ENCODE results near the gene BMF.
A peak's percentile ranks its signal among the peaks of the same experiment; 100 is the strongest.

The BMF gene

DNA sequence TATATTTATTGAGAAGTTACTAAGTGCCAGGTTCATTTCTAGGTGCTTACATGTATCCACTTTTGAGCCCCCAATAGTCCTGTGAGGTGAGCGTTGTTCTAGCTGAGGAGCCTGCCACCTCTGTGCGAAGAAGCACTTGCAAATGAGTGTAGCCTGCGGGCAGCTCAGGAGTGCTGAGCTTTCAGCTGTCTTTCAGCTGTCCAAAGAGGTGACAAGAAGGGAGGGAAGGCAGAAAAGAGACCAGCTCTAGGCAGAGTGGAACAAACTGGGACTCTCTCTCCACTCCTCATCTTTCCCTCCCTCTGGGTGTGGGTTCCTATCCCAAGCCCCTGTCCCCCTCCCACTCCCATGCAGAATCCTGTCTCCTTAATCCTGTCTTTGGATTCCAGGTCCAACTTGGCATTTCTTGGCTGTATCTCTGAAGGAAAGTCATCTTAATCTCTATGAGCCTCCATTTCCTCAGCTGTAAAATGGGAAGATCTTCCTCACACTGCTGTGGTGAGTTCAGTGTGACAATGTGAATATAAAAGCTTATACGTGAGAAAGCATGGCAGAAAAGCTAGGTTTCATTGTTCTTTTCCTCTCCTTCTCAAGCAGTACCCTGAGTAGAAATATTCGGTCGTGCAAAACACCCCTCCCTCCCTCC, 63.0 kb downstream of the BMF start:
- no peak for DNase-seq

GRCh38 chr15:40044717-40045571, 63.7 kb downstream of the BMF start:
- DNase-seq: peak; percentile 33

DNA sequence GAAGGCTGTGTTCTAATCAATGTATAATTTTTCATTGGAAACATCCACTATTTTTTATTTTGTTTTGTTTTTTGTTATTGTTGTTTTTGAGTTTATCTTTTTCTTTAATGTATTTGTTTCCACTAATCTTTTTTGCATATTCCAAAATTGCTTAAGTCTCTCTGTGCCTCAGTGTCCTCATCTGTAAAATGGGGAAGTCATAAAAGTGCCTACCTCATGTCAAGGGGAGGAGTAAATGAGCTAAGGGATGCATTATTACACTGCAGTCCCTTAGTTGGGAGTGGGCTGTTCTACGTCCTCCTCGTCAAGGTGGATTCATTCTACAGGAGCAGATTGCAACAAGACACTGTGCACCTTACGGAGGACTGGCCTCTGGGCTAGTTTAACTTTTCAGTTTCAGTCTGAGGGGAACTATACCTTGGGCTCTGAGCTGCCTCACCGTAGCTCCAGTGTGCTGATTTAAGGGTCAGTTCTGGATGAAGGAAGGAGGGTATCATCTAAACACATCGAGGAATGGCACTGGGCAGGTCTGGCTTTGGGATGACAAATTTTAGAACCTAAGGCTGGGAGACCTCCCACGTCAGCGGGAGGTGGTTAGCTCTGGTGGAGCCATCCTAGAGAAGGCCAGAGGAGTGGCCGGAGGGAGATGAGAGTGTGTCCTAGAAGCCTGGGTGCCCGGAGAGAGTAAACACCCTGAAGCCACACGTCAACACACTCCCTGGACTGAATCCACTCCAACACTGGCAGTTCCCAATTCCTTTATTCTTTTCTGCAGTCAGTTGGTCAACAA, 64.6 kb downstream of the BMF start:
- DNase-seq: no peak

- no peak for DNase-seq
Observed at GRCh38 chr15:40042791-40043320, 65.8 kb downstream of the BMF start.

- no peak for DNase-seq
Observed at GRCh38 chr15:40040770-40041169, 67.9 kb downstream of the BMF start.

DNA sequence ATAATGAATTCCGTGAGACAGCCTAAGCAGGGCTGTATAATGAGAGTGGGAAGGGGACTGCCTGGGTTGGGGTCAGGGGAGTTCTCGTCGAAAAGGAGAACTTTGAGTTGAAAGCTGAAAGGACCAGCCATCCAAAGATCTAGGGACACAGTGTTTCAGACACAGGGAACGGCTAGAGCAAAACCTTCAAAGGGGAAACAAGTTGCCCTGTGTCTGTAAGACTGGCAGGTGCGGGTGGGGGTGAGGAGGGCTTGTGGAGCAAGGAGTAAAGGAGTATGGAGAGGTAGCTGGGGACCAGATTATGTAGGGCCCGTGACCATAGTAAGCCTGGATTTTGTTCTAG, 68.4 kb downstream of the BMF start:
- DNase-seq: no peak

DNA sequence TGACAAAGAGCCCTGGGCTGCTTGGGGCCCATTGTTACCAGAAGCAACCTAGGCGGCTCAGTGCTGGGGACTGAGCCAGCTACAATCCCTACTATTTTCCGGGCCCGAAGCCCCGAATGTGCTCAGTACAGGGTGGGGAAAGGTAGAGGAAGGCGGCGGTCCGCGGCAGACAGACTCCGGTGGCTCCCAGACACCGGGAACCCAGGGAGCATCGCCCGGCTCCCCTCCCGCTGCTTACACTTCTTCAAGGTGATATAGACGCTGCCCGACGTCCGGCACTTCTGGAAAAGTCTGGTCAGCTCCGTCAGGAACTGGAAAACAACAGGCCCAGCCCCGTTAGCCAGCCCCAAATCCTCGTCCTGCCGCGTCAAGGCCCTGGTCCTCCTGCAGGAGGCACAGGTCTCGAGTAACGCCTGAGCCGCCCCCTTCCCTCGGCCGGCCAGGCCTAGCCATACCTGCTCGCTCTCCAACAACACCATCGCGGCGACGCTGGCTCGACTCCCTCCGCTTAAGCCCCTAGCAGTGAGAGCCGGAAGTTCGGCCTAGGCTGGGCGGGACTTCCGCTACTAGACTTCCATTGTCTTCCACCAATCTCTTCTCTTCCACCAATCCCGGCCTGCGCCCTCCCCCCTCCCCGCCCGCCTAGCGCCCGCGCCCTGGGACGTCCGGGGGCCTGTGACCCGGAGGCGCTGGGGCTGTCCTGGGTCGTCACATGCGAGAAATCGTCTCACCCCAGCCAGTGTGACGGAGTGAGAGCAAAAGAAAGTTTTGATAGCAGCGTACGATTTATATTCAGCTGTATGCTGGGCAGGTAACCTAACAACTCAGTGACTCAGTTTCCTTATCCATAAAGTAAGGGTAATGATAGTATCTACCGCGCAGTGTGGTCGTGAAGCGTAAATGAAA, 69.8 kb downstream of the BMF start, which contains the start of gene SRP14:
TSS of gene SRP14 (minus strand) at position 544 of the 906 bp plus-strand sequence. CDS start at position 479, 65 bp downstream.
- DNase-seq: peak; percentile 65

- no peak for DNase-seq
Observed at GRCh38 chr15:40038275-40038637, 70.4 kb downstream of the BMF start.

All from NCI-H524 treated with DMSO at 0.1 percent for 48 hours (cell line).